ENCODE results near the gene PDP2.

Gene PDP2

DNA sequence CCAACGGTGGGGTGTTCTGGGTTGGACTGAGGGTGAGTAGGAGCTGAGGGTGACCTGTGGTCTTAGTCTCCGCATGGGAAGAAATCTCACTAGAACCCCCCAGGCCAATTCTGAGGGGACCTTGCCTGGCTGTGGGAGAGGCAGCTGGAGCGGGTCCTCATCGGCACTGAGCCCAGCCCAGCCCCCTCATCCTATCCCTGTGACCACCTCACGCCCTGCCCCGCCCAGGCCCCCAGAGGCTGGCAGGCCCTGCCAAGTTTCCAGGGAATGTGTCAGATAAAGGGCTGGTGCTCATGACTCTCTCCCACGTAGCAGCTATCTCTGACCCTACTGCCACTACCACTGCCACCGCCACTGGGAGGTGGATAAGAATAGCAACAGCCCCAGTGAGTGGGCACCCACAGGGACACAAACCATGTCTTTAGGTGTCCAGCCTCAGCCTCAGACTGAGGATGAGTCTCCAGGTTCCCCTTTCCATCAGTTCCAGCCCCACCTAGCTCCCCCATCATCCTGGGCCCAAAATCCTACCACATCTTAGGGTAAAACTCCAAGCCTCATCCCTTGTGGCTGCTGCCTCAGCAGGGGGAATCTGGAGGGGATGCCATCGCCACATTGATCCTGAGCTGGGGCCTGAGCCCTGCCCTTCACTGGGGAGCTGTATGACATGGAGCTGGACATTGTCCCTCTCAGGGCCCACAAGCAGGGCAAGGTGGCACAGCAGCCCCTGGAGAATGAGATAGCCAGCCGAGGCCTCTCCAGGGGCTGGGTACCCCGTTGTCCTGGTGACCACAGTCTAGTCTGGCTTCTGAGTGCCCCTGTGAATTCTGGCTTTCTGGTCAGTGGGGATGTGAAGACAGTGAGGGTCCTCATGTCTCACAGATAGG, 23.5 kb downstream of the PDP2 start:
- DNase-seq (ENCODE audit: low read depth, low spot score): no peak

DNA sequence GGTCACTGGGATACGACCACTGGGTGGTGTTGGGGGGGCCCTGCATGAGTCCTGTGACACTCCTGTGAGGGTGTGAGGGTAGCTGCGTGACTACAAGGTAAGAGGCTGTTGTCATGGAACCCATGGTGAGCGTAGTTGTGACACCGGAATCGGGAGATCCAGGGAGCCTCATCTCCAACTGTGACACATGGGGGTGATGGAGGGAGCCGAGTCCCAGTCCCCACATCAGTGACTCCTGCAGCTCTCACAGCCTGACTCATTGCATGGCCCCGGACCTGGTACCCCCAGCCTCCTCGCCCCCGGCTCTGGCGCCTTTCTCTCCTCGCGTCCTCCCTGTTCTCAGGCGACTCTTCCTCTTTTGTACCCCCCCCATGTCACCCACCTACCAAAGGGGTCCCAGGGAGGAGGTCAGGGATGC, 24.1 kb downstream of the PDP2 start:
- no peak for DNase-seq (ENCODE audit: low read depth, low spot score)

DNA sequence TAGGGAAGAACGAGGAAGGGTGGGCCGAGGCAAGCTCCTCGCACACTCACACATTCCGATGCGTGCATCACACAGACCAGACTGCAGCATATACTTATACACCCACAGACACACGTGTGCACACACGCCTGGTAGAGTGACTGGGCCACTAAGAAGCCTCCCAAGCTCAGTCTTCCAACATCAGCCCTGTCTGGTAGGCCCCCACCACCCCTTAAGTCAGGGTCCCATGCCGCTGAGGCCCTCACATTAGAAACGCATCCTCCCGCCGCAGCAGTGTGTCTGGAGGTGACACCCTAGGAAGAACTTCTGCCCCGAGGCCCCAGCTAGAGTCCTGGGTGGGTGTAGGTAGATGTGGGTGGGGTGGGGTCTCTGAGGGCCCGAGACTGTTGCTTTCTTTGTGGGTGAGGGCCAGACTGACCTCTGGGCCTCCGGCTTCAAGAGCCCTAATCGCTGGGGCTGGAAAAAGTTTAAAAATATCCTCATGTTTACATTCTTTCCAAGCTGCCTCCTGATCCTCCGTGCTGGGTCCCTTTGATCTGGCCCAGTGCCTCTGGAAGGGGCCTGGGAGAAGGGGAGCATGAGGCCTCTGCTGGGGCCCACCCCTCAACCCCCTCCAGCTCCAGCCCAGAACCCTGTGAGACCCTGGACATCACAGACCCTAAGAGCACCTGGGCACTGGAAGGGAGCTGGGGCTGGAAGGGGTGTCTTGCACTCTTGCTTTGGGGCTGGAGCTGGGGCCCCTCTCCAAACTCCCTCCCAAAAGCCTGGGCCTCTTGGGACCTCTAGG, 24.7 kb downstream of the PDP2 start:
- no peak for DNase-seq (ENCODE audit: low read depth, low spot score)

DNA sequence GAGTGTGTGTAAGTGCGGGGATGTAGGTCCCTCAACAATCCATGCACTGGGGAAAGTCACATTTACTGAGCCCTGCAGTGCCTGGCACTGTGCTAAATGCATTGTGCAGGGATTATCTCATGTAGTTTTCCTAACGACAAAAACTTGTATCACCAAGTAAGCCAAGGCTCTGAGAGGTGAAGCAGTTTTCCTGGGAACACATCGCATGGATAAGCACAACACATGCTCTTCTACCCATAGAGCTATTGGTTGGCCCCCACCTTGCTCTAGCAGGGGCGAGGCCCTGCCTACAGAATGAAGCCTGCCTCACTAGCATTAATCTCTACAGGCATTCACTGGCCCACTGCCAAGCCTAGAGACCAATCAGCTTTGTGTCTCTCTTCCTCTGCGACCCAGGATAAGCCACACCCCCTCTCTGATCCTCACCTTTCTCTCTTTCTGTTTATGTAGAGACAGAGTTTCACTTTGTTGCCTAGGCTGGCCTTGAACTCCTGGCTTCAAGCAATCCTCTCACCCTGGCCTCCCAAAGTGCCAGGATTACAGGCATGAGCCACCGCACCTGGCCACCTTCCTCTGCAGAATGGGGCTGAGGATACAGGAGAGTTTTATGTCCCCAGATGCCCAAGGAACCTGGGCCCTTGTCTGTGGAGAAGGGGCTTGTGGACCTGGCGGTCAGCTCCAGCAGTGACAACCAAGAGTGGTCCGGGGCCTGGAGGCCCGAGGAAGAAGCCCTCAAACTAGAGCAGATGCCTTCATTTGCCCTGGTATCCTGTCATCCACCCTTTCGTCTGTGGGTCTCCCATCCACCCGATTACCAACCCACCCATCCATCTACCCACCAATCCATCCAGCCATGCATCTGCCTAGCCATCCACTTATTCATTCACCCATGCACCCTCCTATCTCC, 25.6 kb downstream of the PDP2 start:
- no peak for DNase-seq (ENCODE audit: low read depth, low spot score)

DNA sequence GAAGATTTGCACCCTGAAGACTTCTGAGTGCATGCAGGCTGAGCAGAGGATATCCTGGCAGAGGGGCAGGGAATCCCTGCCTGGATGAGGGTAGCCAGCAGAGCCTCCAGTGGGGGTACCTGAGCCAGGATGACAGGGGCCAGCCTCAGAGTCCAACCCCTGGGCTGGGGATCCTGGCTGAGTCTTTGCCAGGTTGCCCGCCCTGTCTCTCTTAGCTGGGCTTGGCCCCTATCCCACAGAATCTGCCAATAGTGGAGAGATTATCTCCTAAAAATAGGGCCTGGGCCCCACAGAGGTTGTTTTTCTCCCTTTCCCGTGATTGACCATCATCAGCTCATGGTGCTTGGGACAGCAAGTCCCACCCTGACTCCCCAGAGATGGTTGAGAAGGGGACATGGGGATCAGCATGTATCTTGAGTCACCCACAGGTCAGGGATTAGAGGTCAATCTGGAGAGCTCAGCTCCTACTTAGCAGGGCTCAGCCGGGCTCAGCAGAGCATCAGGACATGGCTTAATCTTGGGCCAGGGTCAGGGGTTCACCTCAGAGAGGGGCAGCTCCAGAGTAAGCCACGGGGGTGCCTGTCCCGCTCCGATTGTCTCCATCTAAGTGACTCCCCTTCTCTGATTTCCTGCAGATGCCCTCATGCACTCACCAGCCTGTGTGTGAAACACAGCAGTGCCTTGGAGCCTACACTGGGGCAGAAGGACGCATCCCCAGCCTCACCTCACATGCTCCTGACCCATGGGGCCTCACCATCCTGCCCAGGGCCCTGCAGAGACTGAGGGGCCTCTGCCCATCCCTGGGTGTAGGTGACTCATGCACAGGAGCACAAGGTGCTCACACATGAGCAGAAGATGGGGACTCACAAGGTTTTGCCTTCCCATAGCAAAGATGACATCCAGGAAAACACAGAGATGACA, 26.9 kb downstream of the PDP2 start:
- no peak for DNase-seq (ENCODE audit: low read depth, low spot score)

DNA sequence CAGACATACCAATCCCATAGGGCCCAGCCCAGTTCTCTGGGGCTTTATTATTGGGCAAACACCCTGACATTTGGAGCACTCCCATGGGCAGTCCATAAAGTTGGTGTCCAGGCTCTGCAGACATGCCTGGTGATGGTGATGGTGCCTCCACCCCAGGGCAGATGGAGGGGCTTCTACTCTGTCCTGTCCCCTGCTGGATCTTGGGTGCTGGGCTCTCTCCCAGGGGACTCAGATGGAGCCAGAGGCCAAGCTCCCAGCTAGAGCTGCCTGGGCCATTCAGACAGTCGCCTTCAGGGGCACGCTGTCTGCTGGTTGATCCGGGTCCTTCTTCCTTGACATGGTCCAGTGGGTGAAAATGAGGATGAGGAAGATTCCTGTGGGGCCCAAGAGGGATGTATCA, 27.8 kb downstream of the PDP2 start:
- no peak for DNase-seq (ENCODE audit: low read depth, low spot score)

DNA sequence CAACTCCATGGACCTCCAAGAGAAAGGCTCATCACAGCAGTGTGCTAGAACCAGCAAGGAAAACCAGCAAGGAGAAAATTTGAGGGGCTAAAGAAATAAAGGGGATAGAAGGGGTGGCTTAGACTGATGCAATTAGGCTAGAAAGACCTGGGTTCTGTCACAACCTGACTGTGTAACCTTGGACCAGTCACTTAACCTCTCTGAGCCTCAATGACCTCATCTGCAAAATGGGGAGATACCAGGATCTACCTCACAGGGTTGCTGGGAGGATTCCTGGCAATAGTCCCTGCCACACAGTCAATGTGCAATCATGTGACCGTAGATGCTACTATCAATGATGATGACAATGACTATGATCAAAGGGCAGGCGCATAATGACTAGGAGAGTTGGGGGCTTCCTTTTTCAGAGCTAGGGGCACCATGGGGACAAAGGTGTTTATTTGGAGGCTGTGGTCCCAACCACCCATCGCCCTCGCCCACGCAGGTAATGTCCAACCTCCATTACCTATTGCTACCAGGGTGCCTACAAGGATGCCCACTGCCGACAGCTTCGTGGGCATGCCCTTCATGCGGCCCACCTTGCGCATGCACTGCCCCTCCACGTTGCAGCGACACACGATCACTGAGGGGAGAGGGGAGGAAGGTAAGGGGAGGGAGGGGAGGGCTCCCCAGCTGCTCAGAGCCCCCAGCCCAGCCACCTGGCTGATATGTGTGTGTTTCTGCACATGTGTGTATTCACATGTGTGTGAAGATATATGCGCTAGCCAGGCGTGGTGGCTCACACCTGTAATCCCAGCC, 28.6 kb downstream of the PDP2 start:
- DNase-seq (ENCODE audit: low read depth, low spot score): no peak

DNA sequence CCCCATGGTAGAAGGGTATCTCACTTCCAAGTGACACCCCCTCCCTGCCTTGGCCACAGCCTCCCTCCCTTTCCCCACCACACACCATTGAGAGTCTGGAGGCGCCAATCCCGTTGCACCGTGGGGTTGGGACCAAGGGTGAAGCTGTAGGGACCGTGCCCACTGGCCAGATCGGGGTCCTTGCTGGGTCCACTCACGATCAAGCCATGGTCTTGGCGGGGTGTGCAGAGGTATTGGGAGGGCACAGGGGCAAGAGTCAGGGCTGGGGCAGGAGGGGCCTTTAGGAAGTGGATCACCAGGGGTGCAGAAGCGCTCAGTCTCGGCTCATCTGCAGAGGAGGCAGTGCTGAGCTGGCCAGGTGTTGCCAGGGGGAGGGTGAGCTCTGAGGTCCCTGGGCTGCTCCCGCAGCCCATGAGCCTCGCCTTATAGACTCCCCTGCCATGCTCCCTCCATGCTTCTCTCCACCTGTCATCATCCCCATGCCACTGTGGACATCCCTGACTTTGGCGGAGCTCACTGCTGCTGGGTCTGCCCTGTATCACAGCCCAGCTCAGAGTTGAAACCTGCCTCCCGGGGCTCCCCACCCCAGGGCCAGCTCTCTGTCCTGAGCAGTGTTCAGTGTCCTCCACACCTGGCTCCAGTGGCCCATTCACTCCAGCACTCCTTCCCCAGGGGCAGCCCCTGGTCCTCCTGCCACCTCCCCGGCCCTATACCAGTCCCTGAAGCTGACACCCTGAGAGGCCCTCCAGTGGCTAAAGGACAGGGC, 30.0 kb downstream of the PDP2 start:
- DNase-seq (ENCODE audit: low read depth, low spot score): no peak

DNA sequence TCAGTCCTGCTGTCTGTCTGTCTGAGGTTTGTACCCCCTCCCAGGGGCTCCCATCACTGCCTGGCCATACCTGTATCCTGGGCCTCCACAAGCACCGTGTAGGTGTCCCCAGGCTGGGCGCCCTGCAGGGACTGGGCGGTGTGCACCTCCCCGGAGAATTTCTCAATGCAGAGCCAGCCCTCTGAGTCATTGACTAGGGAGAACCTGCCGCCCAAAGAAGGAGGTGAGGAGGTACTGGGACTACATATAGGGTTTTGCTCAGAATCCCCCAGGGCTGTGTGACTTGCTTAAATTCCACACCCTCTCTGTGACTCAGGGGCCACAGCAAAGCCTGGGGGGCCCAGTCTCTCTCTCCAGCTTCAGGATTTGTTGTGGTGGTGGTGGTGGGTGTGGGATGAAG, 30.8 kb downstream of the PDP2 start:
- DNase-seq (ENCODE audit: low read depth, low spot score): no peak

DNA sequence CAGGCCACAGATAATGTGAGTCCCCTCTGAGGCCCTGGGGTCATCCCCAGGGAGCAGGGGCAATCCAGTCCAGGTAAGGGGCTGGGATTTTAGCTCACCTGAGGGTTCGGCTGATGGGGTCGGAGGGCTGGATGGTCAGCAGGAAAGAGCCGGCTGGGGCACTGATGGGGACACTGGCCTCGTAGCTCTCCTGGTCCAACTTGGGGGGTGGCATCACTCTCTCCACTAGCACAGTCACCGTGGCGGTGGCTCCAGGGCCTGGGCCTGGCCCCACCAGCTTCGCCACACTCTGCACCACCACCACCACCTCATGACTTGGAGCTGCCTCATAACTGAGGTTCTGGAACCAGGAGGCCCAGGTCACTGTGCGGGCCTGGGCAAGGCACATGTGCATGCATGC, 31.5 kb downstream of the PDP2 start:
- DNase-seq (ENCODE audit: low read depth, low spot score): no peak

DNA sequence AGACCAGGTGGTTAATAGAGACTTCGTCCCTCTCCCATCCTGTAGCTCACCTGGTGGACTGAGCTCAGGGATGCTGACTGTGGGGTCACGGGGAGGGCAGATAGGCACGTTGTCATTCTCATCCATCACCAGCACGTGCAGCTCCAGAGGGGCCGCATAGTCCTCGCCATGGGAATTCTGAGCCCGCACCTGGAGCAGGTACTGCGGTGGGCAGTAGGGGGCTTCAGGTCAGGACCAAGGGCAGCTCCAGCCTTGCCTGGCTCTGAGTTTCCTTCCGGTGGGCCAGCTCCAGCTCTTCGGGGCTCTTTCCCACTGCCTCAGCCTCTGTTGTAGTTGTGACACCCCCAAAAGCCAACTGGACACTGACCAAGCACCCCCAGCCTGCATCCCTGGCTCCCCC, 32.8 kb downstream of the PDP2 start:
- DNase-seq (ENCODE audit: low read depth, low spot score): no peak

DNA sequence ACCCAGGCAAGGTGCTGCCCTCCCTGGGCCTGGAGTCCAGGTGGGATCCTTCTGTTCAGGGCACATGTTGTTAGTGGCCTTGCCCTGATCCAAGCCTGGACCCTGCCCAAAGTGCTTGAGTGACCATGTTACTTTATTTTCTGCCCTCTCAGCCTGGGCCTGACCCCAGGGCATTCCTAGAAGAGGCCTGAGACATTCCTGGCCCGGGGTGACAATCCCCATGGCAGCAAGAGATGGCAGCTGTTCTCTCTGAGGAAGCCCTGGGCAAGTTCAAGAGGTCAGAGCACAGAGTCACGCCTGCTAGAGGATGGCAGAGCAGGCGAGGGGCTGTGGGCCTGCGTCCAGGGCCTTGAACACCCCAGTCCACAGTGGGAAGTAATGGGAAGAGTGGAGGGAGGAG, 33.4 kb downstream of the PDP2 start:
- DNase-seq (ENCODE audit: low read depth, low spot score): no peak

DNA sequence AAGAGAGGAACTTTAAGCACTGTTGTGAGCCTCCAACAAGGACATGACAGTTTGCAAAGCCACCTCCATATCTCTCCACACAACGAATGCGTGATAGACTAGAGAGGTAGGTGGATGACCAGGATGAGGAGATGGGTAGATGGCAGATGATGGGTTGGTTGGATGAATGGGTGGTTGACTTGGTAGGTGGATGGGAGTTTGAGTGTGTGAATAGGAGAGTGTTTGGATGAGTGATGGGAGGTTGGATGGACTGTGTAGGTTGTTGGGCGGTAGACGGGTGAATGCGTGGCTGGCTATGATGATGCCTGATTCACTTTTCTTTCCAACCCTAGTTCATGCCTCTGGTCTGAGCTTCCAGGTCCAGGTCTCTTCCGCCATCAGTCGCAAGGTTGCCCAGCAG, 34.2 kb downstream of the PDP2 start:
- no peak for DNase-seq (ENCODE audit: low read depth, low spot score)

DNA sequence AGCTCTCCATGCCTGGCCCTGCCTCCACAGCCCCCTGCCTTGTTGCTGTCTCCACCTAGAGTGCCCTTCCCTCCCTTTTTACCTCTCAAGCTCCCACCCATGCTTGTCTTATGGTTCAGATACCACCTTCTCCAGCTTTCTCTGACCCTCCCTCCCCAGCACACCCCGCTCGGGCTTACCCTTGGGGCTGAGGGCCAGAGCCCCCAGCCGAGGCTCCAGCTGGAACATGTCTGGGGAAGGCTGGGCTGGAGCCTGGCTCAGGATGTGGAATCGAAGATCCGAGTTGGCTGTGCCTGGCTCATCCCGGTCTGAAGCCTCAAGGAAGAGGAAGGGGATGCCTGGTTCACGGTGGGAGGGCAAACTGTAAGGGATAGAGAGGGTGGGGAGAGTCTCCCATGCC, 34.7 kb downstream of the PDP2 start:
- no peak for DNase-seq (ENCODE audit: low read depth, low spot score)

DNA sequence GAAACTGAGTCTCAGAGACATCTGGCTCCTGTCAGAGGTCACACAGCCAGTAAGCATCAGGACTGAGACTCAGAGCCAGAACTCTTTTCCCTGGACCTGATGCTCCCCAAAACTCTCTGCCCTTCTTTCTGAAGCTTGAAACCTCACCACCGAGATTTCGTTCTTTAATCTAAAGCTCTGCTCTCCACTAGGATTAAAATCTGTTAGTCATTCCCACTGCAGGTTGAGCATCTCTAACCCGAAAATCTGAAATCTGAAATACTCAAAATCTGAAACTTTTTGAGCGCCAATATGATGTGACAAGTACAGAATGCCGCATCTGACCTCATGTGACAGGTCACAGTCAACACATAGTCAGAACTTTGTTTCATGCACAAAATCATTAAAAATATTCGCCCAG, 36.2 kb downstream of the PDP2 start:
- no peak for DNase-seq (ENCODE audit: low read depth, low spot score)

DNA sequence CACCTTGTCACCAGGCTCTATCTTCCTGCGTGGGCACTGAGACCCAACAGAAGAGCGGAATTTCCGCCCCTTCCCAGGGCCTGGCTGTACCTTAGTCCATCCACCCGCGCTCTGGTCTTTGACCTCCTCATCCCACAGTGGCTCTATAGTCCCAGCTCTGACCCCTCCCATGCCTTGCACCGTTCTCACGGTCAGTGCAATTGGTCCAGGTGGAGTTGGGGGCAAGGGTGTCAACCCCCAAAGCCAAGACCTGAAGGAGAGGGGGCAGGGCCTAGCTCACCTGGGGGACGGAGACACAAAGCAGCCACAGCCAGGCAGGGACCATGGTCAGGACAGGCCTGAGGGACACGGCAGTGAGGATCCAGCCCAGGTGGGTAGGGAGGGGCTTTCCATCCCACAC, 37.4 kb downstream of the PDP2 start:
- no peak for DNase-seq (ENCODE audit: low read depth, low spot score)

DNA sequence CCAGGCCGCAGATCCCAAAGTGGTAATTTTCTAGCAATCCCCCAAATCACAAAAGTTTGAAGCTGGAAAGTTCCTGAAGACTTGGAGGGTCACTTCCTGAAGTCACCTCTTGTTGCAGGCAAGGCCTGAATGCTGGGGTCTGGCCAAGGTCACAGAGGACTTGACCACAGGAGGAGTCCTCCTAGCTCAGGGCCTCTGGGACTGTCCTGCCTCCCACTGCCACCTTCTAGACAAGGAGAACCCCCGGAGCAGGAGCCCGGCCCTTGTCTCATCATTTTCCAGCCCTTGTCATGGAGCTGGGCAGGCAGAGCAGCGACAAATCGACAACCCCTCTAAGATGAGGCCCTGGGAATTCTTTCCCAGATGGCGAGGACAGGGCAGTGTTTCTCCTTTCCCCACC, 38.0 kb downstream of the PDP2 start:
- DNase-seq (ENCODE audit: low read depth, low spot score): no peak

DNA sequence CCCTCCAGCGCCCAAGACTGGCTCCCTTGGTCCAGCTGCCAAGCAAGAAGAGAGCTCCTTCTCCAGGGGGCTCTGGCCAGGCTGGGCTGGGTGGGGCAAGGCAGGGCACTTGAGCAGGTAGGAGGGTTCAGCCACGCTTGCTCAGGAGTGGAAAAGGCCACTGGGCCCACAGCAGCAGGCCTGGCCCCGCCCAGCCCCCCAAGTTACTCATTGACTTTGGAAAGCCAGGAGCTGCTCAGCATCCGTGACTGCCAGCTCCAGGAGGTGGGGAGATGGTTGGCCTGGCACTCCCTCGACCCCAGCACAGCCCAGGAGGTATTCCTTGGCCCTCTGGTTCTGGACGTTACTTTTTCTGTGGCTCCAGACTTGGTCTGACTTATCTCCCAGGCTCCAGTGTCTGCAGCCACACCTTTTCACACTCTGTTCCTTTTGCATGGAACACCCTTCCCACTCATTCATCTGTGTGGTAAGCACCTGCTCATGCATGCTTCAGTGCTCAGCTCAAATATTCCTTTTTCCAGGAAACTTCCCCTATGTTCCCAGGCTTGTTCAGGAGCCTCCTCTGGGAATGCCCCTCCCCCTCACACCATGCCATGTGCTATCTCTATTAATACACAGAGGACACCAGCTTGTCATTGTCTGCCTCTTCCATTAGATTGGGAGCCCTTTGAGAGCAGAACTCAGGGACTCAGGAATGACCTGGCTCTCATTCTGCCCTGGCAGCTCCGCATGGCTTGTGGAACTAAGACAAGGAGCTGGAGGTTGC, 38.7 kb downstream of the PDP2 start, which contains the start of gene CDH16:
Gene CDH16 (minus strand): TSS at position 83 of the 766 bp plus-strand sequence. CDS start 820 bp downstream, outside the sequence.
- no peak for DNase-seq (ENCODE audit: low read depth, low spot score)
